GM10266 (cell line): Measurements from ENCODE around the gene NEUROD2.

Experiments used
- DNase-seq: peaks from one replicate; pipeline ENCODE4 v3.0.0; 2012; ENCODE audit errors: extremely low spot score
- CTCF ChIP-seq: IDR thresholded peaks from 2 replicates; pipeline ENCODE4 v1.5.1; 2012; ENCODE audit warnings: mild to moderate bottlenecking, low read depth; ENCODE audit not compliant: control insufficient read depth, insufficient read depth; ENCODE audit errors: missing control alignments

Gene NEUROD2

GRCh38 chr17:39578272-39578671, 29.4 kb downstream of the NEUROD2 start:
- TF ChIP-seq CTCF = no peak
- no peak for DNase-seq

- no peak for DNase-seq
- peak; percentile 23 for TF ChIP-seq CTCF
Observed at GRCh38 chr17:39576187-39576586, 31.5 kb downstream of the NEUROD2 start.

GRCh38 chr17:39573447-39574298, 34.0 kb downstream of the NEUROD2 start:
- DNase-seq = peak; percentile 84
- no peak for TF ChIP-seq CTCF

- no peak for DNase-seq
- no peak for TF ChIP-seq CTCF
Observed at GRCh38 chr17:39572121-39572520, 35.6 kb downstream of the NEUROD2 start.

- DNase-seq = no peak
- no peak for TF ChIP-seq CTCF
Observed at GRCh38 chr17:39569126-39569525, 38.6 kb downstream of the NEUROD2 start.

GRCh38 chr17:39568702-39569101, 39.0 kb downstream of the NEUROD2 start:
- TF ChIP-seq CTCF = no peak

GRCh38 chr17:39566094-39566850, 41.4 kb downstream of the NEUROD2 start:
- TF ChIP-seq CTCF = no peak

More at GRCh38 chr17:39568702-39569101, 39.0 kb downstream of the NEUROD2 start:
- no peak for DNase-seq

More at GRCh38 chr17:39566094-39566850, 41.4 kb downstream of the NEUROD2 start:
- DNase-seq = no peak
